Measurements from ENCODE around the gene OR8G1.

DNA sequence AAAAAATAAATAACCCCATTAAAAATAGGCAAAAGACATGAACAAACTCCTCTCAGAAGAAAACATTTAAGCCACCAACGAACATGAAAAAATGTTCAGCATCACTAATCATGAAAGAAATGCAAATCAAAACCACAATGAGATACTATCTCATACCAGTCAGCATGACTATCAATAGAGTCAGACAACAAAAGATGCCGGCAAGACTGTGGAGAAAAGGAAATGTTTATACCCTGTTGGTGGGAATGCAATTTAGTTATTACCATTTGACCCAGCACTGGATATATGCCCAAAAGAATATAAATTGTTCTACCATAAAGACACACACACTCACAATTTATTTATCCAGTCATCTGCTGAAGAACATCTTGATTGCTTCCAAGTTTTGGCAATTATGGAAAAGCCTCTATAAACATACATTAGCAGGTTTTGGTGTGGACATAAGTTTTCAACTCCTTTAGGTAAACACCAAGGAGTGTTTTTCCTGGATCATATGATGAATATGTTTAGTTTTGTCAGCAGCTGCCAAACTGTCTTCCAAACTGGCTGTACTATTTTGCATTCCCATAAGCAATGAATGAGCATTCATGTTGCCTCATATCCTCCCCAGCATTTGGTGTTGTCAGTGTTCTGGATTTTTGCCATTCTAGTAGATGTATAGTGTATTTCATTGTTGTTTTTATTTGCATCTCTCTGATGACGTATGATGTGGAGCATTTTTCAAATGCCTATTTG, 44.9 kb downstream of the OR8G1 start:
- TF ChIP-seq, protein P1, sequence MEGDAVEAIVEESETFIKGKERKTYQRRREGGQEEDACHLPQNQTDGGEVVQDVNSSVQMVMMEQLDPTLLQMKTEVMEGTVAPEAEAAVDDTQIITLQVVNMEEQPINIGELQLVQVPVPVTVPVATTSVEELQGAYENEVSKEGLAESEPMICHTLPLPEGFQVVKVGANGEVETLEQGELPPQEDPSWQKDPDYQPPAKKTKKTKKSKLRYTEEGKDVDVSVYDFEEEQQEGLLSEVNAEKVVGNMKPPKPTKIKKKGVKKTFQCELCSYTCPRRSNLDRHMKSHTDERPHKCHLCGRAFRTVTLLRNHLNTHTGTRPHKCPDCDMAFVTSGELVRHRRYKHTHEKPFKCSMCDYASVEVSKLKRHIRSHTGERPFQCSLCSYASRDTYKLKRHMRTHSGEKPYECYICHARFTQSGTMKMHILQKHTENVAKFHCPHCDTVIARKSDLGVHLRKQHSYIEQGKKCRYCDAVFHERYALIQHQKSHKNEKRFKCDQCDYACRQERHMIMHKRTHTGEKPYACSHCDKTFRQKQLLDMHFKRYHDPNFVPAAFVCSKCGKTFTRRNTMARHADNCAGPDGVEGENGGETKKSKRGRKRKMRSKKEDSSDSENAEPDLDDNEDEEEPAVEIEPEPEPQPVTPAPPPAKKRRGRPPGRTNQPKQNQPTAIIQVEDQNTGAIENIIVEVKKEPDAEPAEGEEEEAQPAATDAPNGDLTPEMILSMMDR (IDR thresholded peaks at IDR 0.05): no peak
- no peak for TF ChIP-seq EZH2 (IDR thresholded peaks at IDR 0.05; ENCODE audit: borderline replicate concordance, insufficient read depth, low read depth, low read length, poor library complexity, severe bottlenecking)
